ENCODE measurements around the gene CREM.

CREM gene

DNA sequence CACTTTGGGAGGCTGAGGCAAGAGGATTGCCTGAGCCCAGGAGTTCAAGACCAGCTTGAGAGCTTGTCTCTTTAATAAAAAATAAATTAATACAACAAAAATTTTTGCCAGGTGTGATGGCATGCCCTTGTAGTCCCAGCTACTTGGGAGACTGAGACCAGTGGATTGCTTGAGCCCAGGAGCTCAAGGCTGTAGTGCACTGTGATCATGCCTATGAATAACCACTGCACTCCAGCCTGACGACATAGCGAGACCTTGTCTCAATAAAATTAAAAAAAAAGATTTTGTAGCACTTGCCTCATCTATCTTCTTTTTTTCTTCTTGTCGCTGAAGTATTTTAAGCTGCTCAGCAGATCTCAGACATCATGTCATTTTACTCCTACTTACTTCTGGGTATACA lies 26.3 kb downstream of the CREM start:
- TF ChIP-seq, protein P1, sequence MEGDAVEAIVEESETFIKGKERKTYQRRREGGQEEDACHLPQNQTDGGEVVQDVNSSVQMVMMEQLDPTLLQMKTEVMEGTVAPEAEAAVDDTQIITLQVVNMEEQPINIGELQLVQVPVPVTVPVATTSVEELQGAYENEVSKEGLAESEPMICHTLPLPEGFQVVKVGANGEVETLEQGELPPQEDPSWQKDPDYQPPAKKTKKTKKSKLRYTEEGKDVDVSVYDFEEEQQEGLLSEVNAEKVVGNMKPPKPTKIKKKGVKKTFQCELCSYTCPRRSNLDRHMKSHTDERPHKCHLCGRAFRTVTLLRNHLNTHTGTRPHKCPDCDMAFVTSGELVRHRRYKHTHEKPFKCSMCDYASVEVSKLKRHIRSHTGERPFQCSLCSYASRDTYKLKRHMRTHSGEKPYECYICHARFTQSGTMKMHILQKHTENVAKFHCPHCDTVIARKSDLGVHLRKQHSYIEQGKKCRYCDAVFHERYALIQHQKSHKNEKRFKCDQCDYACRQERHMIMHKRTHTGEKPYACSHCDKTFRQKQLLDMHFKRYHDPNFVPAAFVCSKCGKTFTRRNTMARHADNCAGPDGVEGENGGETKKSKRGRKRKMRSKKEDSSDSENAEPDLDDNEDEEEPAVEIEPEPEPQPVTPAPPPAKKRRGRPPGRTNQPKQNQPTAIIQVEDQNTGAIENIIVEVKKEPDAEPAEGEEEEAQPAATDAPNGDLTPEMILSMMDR (IDR thresholded peaks at IDR 0.05; ENCODE audit: control insufficient read depth, insufficient read depth, low read depth, low read length, missing control alignments), result no peak
- no peak for DNase-seq (ENCODE audit: low read depth)
- H3K4me3 ChIP-seq (ENCODE audit: control insufficient read depth, low read depth, low read length), result no peak overlapping the region

- no peak for DNase-seq (ENCODE audit: low read depth)
- H3K4me3 ChIP-seq (ENCODE audit: control insufficient read depth, low read depth, low read length), result no peak overlapping the region
- TF ChIP-seq, protein P1 (IDR thresholded peaks at IDR 0.05; ENCODE audit: control insufficient read depth, insufficient read depth, low read depth, low read length, missing control alignments), result no peak
These were observed 27.1 kb downstream of the CREM start for GRCh38 chr10:35153716-35154115.

DNA sequence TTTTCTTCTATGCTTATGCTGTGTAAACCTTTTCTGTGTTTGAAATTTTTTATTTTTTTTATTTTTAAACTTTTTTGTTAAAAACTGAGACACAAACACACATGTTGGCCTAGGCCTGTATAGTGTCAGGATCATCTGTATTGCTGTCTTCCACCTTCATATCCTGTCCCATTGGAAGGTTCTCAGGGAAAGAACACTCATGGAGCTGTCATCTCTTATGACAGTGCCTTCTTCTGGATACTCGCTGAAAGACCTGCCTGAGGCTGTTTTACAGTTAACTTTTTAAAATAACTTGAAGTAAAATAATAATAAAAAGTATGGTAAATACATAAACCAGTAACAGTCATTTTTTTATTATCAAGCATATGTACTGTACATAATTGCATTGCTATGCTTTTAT lies 34.1 kb downstream of the CREM start:
- H3K4me3 ChIP-seq (ENCODE audit: control insufficient read depth, low read depth, low read length), result no peak overlapping the region
- TF ChIP-seq, protein P1 (IDR thresholded peaks at IDR 0.05; ENCODE audit: control insufficient read depth, insufficient read depth, low read depth, low read length, missing control alignments), result no peak
- DNase-seq (ENCODE audit: low read depth), result no peak

DNA sequence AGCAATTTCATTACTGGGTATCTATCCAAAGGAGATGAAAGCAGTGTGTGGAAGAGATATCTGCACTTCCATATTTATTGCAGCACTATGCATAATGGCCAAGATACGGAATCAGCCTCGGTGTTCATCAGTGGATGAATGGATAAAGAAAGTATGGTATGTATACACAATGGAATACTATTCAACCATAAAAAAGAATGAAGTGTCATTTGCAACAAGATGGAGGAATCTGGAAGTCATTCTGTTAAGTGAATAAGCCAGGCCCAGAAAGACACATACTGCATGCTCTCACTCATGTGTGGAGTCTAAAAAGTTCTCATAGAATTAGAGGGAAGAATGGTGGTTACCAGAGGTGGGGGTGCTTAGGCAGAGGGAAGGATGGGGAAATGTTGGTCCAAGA lies 35.3 kb downstream of the CREM start:
- TF ChIP-seq, protein P1 (IDR thresholded peaks at IDR 0.05; ENCODE audit: control insufficient read depth, insufficient read depth, low read depth, low read length, missing control alignments), result no peak
- DNase-seq (ENCODE audit: low read depth), result no peak

GRCh38 chr10:35165136-35165535 lies 38.5 kb downstream of the CREM start:
- no peak for DNase-seq (ENCODE audit: low read depth)
- no peak overlapping the region for H3K4me3 ChIP-seq (ENCODE audit: control insufficient read depth, low read depth, low read length)
- TF ChIP-seq, protein P1 (IDR thresholded peaks at IDR 0.05; ENCODE audit: control insufficient read depth, insufficient read depth, low read depth, low read length, missing control alignments), result no peak

More for the DNA sequence above, 35.3 kb downstream of the CREM start:
- no peak overlapping the region for H3K4me3 ChIP-seq (ENCODE audit: control insufficient read depth, low read depth, low read length)

DNA sequence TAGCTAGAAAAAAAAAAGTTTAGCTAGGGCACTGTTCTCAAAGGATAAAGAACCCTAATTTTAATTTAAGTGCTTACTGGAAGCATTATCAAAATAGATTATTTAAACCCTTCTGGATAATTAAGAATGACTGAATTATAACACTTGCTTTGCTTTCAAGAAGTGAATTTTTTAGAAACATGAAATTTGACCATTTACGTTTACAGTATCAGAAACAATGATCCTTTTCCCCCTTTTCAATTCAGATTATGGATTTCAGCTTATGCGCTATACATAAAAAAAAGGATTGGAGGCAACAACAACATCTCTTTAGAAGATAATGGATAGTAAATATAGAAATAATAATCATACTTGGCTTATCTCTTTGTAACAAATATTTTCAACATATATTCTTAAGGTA lies 39.2 kb downstream of the CREM start:
- H3K4me3 ChIP-seq (ENCODE audit: control insufficient read depth, low read depth, low read length), result no peak overlapping the region
- no peak for DNase-seq (ENCODE audit: low read depth)
- TF ChIP-seq, protein P1 (IDR thresholded peaks at IDR 0.05; ENCODE audit: control insufficient read depth, insufficient read depth, low read depth, low read length, missing control alignments), result no peak

DNA sequence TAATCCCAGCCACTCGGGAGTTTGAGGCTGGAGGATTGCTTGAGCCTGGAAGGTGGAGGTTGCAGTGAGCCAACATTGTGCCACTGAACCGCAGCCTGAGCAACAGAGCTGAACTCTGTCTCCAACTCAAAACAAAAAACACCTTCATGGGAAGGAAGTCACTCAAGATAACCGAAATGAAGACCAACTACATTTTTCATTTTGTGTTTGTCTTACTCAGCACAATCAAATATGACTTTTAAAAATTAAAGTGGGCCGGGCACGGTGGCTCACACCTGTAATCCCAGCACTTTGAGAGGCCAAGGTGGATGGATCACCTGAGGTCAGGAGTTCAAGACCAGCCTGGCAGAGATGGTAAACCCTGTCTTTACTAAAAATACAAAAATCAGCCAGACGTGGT lies 40.0 kb downstream of the CREM start:
- H3K4me3 ChIP-seq (ENCODE audit: control insufficient read depth, low read depth, low read length), result no peak overlapping the region
- no peak for DNase-seq (ENCODE audit: low read depth)
- TF ChIP-seq, protein P1 (IDR thresholded peaks at IDR 0.05; ENCODE audit: control insufficient read depth, insufficient read depth, low read depth, low read length, missing control alignments), result no peak

Measured in AG09309 (cell line).